Stimulated activated naive CD8-positive, alpha-beta T cell treated with anti-CD3 and anti-CD28 coated beads, Interleukin-15, amount 100 ng/mL, for 72 hours (primary cell): ENCODE measurements around the gene POLR3A.
A peak's percentile ranks its signal among the peaks of the same experiment; 100 is the strongest.
"Not testable (repeated sequence)": the region's sequence is repeated elsewhere in the genome, so short reads cannot be mapped to it uniquely, and the experiment has no call there.

Source experiments
- ATAC-seq: fragments of 150-1000 bp; cut with Tn5 transposase; 2 replicates; pipeline ENCODE4 v1.10.0; 2021; ENCODE audit warnings: mild to moderate bottlenecking, moderate library complexity
- DNase-seq, 2 donors: peaks; one replicate each; pipeline ENCODE4 v3.0.0; 2021 to 2022
- H3K27ac Mint-ChIP-seq, 2 donors: one replicate each; pipeline ENCODE4 v1.8.0; 2022; ENCODE audit warnings: mild to moderate bottlenecking in 2 of 2, mixed read lengths in 2 of 2, moderate library complexity in 2 of 2
- H3K27me3 Mint-ChIP-seq: one replicate; pipeline ENCODE4 v1.8.0; 2022; ENCODE audit warnings: mixed read lengths
- H3K4me1 Mint-ChIP-seq: one replicate; pipeline ENCODE4 v1.8.0; 2022; ENCODE audit warnings: mild to moderate bottlenecking, mixed read lengths
- H3K4me3 Mint-ChIP-seq, 2 donors: one replicate each; pipeline ENCODE4 v1.8.0; 2022; ENCODE audit warnings: mild to moderate bottlenecking in 2 of 2, mixed read lengths in 2 of 2, moderate library complexity in 1 of 2
- H3K9me3 Mint-ChIP-seq, 2 donors: one replicate each; pipeline ENCODE4 v1.8.0; 2022; ENCODE audit warnings: mixed read lengths in 2 of 2

The POLR3A gene

DNA sequence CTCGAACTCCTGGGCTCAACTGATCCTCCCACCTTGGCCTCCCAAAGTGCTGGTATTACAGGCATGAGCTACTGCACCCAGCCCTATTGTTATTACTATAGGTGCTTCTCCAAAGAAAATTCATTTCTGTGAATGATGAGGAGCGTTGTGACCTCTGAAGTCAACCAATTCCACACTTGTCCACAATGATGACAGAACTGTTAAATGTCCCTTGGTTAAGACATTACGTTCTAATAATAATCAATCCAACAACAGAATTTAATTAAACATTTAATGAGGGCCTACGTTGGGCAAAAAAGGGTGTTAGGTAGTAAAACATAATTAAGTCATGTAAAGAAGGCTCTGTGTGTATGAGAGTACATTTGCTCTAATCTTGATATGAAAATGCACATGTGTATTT is 18.2 kb downstream of the POLR3A start:
- ATAC-seq (no peak), DNase-seq (no peak)
- Mint-ChIP-seq H3K27me3 (no peaks in the 10 kb centered on the region), H3K4me1 (no peaks in the 10 kb centered on the region), H3K9me3 (no peaks in the 10 kb centered on the region), H3K4me3 (no peak overlapping the region), H3K27ac (no peak overlapping the region)

DNA sequence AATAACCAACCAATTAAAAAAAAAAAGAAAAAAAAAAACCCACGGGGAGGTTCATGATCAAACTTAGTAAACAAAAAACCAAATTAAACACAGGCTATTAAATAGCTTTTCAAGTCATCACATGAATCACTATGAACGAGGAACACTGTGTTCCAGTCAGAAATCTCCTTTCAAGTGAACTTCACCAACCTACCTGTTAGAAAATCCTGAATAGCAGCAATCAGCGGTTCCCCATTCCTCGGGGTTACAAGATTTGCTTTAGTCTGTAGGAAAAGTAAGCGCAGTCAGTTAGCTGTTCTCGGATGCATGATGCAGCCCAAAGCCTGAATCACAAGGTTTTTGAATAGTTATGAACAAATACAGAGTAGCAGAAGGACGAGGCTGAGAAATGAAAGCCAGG is 19.0 kb downstream of the POLR3A start:
- Mint-ChIP-seq H3K4me1 (no peaks in the 10 kb centered on the region), H3K4me3 (no peak overlapping the region), H3K9me3 (no peaks in the 10 kb centered on the region), H3K27me3 (no peaks in the 10 kb centered on the region), H3K27ac (no peak overlapping the region)
- DNase-seq = no peak
- ATAC-seq = no peak

DNA sequence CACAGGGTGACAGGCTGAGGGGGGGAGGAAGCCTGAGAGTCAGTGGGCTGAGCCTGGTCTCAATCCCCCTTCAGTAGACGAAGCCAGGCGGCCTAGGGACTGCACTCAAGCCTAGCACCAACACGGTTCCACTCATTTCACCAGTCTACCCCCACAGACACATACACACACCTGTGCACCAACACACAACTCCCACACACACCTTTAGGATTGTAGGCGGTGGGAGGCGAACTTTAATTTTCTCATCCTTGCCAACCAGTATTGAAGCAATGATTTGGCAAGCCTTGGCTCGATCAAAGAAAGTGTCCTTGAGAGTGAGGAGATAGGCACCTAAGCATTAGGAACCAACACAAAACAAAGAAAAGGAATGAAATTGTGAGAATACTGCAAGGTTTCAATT is 19.7 kb downstream of the POLR3A start:
- no peak for ATAC-seq
- no peaks in the 10 kb centered on the region for H3K4me1 Mint-ChIP-seq
- no peak overlapping the region for H3K4me3 Mint-ChIP-seq
- peak overlapping the region; percentile 21 to 34 for H3K27ac Mint-ChIP-seq
- no peak for DNase-seq
- no peaks in the 10 kb centered on the region for H3K27me3 Mint-ChIP-seq
- H3K9me3 Mint-ChIP-seq = no peaks in the 10 kb centered on the region

DNA sequence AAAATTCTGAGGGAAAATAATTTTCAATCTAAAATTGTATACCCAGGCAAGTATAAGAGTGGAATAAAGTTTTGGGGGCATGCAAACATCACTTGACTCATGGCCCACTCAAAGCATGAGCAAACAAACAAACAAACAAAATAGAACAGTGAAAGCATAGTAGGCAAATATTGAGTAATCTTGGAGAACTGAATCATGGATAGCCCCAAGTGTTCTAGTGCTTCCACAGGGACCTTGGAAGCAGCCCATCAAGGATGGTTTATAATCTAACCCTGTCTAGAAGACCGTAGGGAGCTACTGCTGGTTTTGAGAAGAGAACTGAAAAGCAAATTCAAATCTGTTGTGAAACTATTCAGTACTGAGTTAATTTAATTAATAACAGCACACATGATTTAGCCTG is 22.1 kb downstream of the POLR3A start:
- Mint-ChIP-seq H3K27ac (peak overlapping the region in 1 of 2 donors; percentile 55), H3K9me3 (no peaks in the 10 kb centered on the region), H3K4me3 (no peak overlapping the region), H3K27me3 (no peaks in the 10 kb centered on the region), H3K4me1 (no peaks in the 10 kb centered on the region)
- no peak for DNase-seq
- no peak for ATAC-seq

- H3K27me3 Mint-ChIP-seq = no peaks in the 10 kb centered on the region
- ATAC-seq (no peak), DNase-seq (no peak)
- H3K4me3 Mint-ChIP-seq = no peak overlapping the region
- peak overlapping the region in 1 of 2 donors; percentile 48 for H3K27ac Mint-ChIP-seq
- no peaks in the 10 kb centered on the region for H3K9me3 Mint-ChIP-seq
- no peaks in the 10 kb centered on the region for H3K4me1 Mint-ChIP-seq
These were observed 24.9 kb downstream of the POLR3A start for GRCh38 chr10:78004215-78005026.

- no peak for ATAC-seq
- H3K27me3 Mint-ChIP-seq = no peaks in the 10 kb centered on the region
- no peaks in the 10 kb centered on the region for H3K9me3 Mint-ChIP-seq
- no peak overlapping the region for H3K4me3 Mint-ChIP-seq
- H3K4me1 Mint-ChIP-seq = no peaks in the 10 kb centered on the region
- H3K27ac Mint-ChIP-seq = no peak overlapping the region
- no peak for DNase-seq
These were observed 26.6 kb downstream of the POLR3A start for GRCh38 chr10:78002541-78003288.

DNA sequence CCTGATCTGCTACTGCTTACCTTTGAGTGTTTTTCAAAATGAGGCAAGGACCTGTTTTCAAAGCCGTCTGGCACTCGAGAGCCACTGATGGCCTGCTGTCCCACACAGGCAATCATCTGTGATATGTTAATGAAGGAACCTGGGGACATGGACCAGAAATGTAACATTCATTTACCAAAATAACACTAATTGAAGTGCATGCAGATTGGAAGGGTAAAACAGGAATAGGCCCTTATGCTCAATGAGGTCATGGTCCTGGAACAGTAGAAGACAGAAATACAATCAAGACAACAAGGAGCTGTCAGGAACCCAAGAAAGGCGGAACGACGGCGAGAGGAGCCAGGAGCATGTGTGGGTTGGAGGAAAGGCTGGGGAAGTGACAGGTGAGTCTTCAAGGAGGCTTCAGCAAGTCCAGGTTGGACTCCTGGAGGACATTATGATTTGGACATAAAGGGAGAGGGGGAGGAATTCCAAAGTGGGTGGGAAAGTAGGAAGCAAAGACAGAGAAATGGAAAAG is 28.3 kb downstream of the POLR3A start:
- Mint-ChIP-seq H3K4me1 (no peaks in the 10 kb centered on the region), H3K27ac (no peak overlapping the region), H3K9me3 (no peaks in the 10 kb centered on the region), H3K27me3 (no peaks in the 10 kb centered on the region), H3K4me3 (no peak overlapping the region)
- ATAC-seq = no peak
- DNase-seq = no peak

- DNase-seq (no peak), ATAC-seq (no peak)
- Mint-ChIP-seq H3K27ac (no peak overlapping the region), H3K9me3 (no peaks in the 10 kb centered on the region), H3K4me1 (no peaks in the 10 kb centered on the region), H3K27me3 (no peaks in the 10 kb centered on the region), H3K4me3 (no peak overlapping the region)
These were observed 29.1 kb downstream of the POLR3A start for GRCh38 chr10:78000206-78000605.

- not testable (repeated sequence) for ATAC-seq, H3K4me1 Mint-ChIP-seq
These were observed 30.5 kb downstream of the POLR3A start for GRCh38 chr10:77998780-77999179.

GRCh38 chr10:77993620-77994019 is 35.7 kb downstream of the POLR3A start:
- ATAC-seq = no peak
- no peak for DNase-seq
- no peaks in the 10 kb centered on the region for H3K4me1 Mint-ChIP-seq
- no peaks in the 10 kb centered on the region for H3K27me3 Mint-ChIP-seq
- no peak overlapping the region for H3K4me3 Mint-ChIP-seq
- no peak overlapping the region for H3K27ac Mint-ChIP-seq
- no peaks in the 10 kb centered on the region for H3K9me3 Mint-ChIP-seq

More at GRCh38 chr10:77998780-77999179, 30.5 kb downstream of the POLR3A start:
- not testable (repeated sequence) for H3K27me3 Mint-ChIP-seq, H3K27ac Mint-ChIP-seq, H3K4me3 Mint-ChIP-seq, DNase-seq, H3K9me3 Mint-ChIP-seq

GRCh38 chr10:77989081-77989724 is 40.1 kb downstream of the POLR3A start:
- ATAC-seq (no peak), DNase-seq (no peak)
- Mint-ChIP-seq H3K4me3 (no peak overlapping the region), H3K27me3 (no peaks in the 10 kb centered on the region), H3K27ac (no peak overlapping the region), H3K9me3 (no peaks in the 10 kb centered on the region), H3K4me1 (no peaks in the 10 kb centered on the region)

- H3K4me1 Mint-ChIP-seq = no peaks in the 10 kb centered on the region
- no peaks in the 10 kb centered on the region for H3K27me3 Mint-ChIP-seq
- no peak for ATAC-seq
These were observed 41.6 kb downstream of the POLR3A start for GRCh38 chr10:77987671-77988255.

DNA sequence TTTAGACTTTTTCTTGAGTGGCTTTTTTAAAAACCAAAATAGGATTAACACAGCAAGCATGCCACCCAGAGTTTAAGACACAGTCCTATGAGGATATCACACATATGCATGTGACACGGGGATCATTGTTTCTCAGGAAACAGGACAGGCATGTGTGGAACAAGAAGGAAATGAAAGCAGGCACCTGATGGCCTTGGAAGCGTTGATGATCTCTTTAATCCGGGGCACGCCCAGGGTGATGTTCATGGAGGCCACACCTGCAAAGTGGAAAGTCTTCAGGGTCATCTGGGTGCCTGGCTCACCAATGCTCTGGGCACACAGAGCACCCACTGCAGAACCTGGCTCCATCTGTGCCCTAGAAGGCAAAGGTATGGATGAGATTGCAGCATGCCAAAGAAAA is 44.3 kb downstream of the POLR3A start:
- Mint-ChIP-seq H3K4me3 (no peak overlapping the region), H3K4me1 (no peaks in the 10 kb centered on the region), H3K27me3 (no peaks in the 10 kb centered on the region), H3K27ac (no peak overlapping the region), H3K9me3 (no peaks in the 10 kb centered on the region)
- DNase-seq = no peak
- ATAC-seq = no peak

More at GRCh38 chr10:77987671-77988255, 41.6 kb downstream of the POLR3A start:
- H3K9me3 Mint-ChIP-seq = no peaks in the 10 kb centered on the region
- H3K27ac Mint-ChIP-seq = peak overlapping the region in 1 of 2 donors; percentile 58
- no peak for DNase-seq
- no peak overlapping the region for H3K4me3 Mint-ChIP-seq

DNA sequence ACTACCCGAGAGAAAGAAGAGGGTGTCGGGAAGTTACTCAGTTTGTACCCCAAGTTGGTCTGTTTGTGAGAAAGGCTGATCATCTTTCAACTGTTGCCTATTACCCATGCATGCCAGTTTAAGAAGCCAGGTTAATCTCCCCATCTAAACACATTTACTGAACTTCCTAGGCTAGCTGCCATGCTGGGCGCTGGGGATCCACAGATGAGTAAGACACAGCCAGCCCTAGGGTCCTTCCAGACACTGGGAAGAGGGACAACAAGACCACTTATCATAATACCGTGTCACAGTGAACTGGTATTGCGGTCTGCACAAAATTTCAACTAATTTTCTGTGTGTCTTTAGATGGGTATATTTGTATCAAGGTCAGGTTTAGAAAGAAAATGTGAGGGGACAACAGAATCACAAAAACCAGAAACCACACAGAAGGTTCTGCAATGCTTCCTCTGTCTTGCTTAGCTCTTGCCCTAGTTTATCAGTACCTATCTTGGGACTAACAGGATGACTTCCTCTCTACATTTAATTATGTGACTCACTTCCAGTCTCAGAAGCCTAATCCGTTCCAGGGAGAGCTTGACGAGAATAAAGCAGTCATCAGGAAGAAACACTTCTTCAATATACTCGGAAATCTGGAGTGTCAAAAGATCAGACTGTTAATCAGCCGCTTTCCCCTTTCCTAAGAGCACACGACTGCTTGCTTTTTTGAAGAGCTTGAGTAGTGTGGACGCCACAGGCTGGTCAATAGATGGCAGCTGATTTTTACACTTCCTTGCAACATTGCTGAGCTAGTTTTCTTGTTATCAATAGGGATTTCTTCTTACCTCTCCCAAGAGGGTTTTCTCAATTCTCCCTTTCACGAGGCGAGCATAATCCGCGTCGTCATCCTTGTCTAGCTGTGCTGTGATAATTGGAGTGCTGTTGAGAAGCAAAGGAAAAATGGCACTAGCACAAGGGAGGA is 45.7 kb downstream of the POLR3A start:
- Mint-ChIP-seq H3K4me1 (no peaks in the 10 kb centered on the region), H3K9me3 (no peaks in the 10 kb centered on the region), H3K27me3 (no peaks in the 10 kb centered on the region), H3K27ac (no peak overlapping the region), H3K4me3 (no peak overlapping the region)
- no peak for ATAC-seq
- no peak for DNase-seq

- no peaks in the 10 kb centered on the region for H3K27me3 Mint-ChIP-seq
- H3K9me3 Mint-ChIP-seq = no peaks in the 10 kb centered on the region
- no peak overlapping the region for H3K27ac Mint-ChIP-seq
- DNase-seq (no peak), ATAC-seq (no peak)
- H3K4me1 Mint-ChIP-seq = no peaks in the 10 kb centered on the region
- H3K4me3 Mint-ChIP-seq = no peak overlapping the region
These were observed 48.0 kb downstream of the POLR3A start for GRCh38 chr10:77981281-77981680.
